PFSK-1 (cell line): ENCODE data around the gene SPTBN1.
A peak's percentile ranks its signal among the peaks of the same experiment; 100 is the strongest.

ENCODE experiments used
- FOXP2 ChIP-seq: optimal IDR thresholded peaks from 2 replicates; pipeline ENCODE3; 2011; ENCODE audit warnings: borderline replicate concordance, control low read depth, inconsistent platforms; ENCODE audit not compliant: insufficient read depth; ENCODE audit errors: extremely low read length, extremely low read depth
- POLR2AphosphoS5 ChIP-seq: IDR thresholded peaks from 2 replicates; pipeline ENCODE4 v1.6.1; 2012; ENCODE audit warnings: low read depth, mild to moderate bottlenecking, control low read depth, low read length, moderate library complexity
- REST ChIP-seq, 2 experiments: IDR thresholded peaks; 2 replicates each; pipeline versions ENCODE4 v1.6.1 to v1.8.0; 2011 to 2012; ENCODE audit warnings: low read depth in 2 of 2, low read length in 2 of 2, control low read depth in 1 of 2, inconsistent platforms in 1 of 2, mild to moderate bottlenecking in 1 of 2, moderate library complexity in 1 of 2; ENCODE audit not compliant: insufficient read depth in 1 of 2
- SIN3A ChIP-seq: IDR thresholded peaks from 2 replicates; pipeline ENCODE4 v1.6.1; 2012; ENCODE audit warnings: mild to moderate bottlenecking, low read length, moderate library complexity, borderline replicate concordance; ENCODE audit not compliant: insufficient read depth
- TAF1 ChIP-seq: IDR thresholded peaks from 2 replicates; pipeline ENCODE4 v1.6.1; 2012; ENCODE audit warnings: low read length, control low read depth, borderline replicate concordance; ENCODE audit not compliant: insufficient read depth

SPTBN1 gene

GRCh38 chr2:54419855-54420523 is 36.1 kb upstream of the SPTBN1 start:
- TF ChIP-seq FOXP2: no peak
- no peak for TF ChIP-seq TAF1
- TF ChIP-seq SIN3A: no peak
- no peak for TF ChIP-seq POLR2AphosphoS5
- no peak for TF ChIP-seq REST (IDR thresholded peaks at IDR 0.05; ENCODE audit: insufficient read depth in 1 of 2, low read depth in 2 of 2, low read length in 2 of 2)

GRCh38 chr2:54420524-54421172 is 35.5 kb upstream of the SPTBN1 start:
- TF ChIP-seq FOXP2 (no peak), REST (IDR thresholded peaks at IDR 0.05; ENCODE audit: insufficient read depth in 1 of 2, low read depth in 2 of 2, low read length in 2 of 2) (peak in 1 of 2 experiments; percentile 49; a peak in 2 of 4 replicates)

- no peak for TF ChIP-seq SIN3A
- no peak for TF ChIP-seq FOXP2
- TF ChIP-seq TAF1: no peak
- no peak for TF ChIP-seq POLR2AphosphoS5
- TF ChIP-seq REST (IDR thresholded peaks at IDR 0.05; ENCODE audit: insufficient read depth in 1 of 2, low read depth in 2 of 2, low read length in 2 of 2): no peak
Observed at GRCh38 chr2:54422072-54422581, 34.0 kb upstream of the SPTBN1 start.

- TF ChIP-seq POLR2AphosphoS5 (no peak), REST (IDR thresholded peaks at IDR 0.05; ENCODE audit: insufficient read depth in 1 of 2, low read depth in 2 of 2, low read length in 2 of 2) (no peak), SIN3A (no peak), FOXP2 (no peak), TAF1 (no peak)
Observed at GRCh38 chr2:54423213-54423612, 32.9 kb upstream of the SPTBN1 start.
